Stimulated activated CD4-positive, alpha-beta T cell treated with anti-CD3 and anti-CD28 coated beads, TNF-alpha, amount 100 ng/mL, for 4 hours (primary cell): ENCODE measurements around the gene KANSL3.
"Not testable (repeated sequence)": the region's sequence is repeated elsewhere in the genome, so short reads cannot be mapped to it uniquely, and the experiment has no call there.

Source experiments
- DNase-seq, 3 experiments: peaks; one replicate each; pipeline ENCODE4 v3.0.0-alpha.2; 2020; ENCODE audit warnings: low read depth in 3 of 3

Gene KANSL3

GRCh38 chr2:96654791-96655190 is 16.7 kb upstream of the KANSL3 start:
- not testable (repeated sequence) for DNase-seq

- DNase-seq: no peak
These were observed 13.7 kb upstream of the KANSL3 start for GRCh38 chr2:96651793-96652192.

DNA sequence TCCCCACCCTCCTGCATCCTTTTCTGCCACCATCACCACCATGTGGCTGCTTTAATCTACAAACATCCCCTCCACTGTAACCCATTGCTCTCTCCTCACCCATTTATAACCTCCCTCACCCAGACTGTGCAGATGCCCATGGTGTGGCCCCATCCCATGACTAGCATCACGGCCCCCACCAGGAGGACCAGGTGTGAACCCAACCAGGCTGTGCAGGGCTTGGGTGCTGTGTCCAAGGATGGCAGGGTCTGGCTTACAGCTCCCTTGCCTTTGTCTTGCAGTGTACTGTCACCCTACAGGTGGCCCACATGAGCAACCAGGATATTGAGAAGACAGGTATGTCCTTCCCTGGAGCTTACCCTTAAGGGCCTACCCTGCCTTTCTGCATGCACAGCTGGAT is 11.2 kb upstream of the KANSL3 start:
- DNase-seq: no peak

GRCh38 chr2:96648306-96648930 is 10.3 kb upstream of the KANSL3 start:
- DNase-seq: no peak

DNA sequence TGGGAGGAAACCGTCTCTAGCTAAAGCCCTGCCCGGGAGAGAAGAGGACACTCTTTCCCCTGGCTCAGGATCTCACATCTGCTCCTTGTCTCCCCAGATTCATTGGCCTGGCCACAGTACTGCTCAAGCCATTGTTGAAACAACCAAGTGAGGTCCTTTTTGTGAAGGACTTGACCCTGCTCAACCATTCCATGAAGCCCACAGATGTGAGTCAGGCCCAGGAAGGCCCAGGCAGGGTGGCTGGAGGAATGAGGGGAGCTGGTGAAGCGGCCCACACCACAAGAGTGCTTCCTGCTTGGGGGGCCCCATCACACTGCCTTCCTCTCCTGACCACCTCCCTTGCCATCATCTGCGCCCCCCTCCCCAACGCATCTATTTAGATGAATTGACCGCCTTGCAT is 9.6 kb upstream of the KANSL3 start:
- DNase-seq: no peak

- no peak for DNase-seq
These were observed 4.7 kb upstream of the KANSL3 start, which contains the start of gene FER1L5 for GRCh38 chr2:96642564-96643360. Gene FER1L5, plus strand, starts transcription at chr2:96642764. Its CDS starts 73 bp downstream, at chr2:96642837.

- peak; percentile 55 to 61 (median 59) for DNase-seq
These were observed 548 bp downstream of the KANSL3 start for GRCh38 chr2:96637385-96638143.

DNA sequence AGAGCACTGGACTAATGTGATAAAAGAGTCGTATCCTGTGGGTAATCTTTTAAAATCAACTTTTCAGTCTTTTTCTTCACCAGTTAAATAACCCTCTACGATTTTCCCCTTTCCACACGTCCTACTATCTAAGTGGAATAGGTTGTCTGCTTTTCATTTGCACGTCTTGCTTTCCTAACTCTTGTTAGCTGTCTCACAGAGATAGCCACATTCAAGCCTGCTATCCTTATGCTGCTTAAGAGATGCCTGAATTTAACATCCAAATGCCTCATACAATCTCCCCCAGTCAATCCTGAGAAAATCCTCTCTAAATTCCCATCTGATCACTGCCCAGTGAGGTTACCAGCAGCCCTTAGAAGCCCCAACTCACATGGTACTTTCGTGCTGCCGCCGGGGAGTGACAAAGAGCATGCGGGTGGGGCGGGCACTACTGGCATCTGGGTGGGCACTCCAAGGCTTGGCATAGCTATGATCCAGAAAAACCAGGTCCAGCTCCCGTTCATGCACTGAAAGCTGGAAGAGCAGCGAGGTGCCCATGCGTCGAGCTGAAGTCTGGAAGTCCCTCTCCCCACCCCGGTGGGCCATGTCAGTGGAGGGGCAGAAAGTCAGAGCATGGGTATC is 1.5 kb downstream of the KANSL3 start:
- no peak for DNase-seq

DNA sequence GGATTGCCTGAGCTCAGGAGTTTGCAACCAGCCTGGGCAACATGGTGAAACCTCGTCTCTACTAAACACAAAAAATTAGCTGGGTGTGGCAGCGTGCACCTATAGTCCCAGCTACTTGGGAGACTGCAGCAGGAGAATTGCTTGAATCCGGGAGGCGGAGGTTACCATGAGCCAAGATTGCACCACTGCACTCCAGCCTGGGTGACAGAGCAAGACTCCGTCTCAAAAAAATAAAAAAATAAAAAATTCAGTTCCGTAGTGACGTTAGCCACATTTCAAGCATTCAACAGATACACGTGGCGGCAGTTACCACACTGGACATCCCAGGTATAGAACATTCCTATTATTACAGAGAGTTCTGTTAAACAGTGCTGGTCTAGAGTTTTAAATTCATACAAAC is 4.5 kb downstream of the KANSL3 start:
- no peak for DNase-seq

- no peak for DNase-seq
These were observed 6.2 kb downstream of the KANSL3 start for GRCh38 chr2:96631804-96632435.

DNA sequence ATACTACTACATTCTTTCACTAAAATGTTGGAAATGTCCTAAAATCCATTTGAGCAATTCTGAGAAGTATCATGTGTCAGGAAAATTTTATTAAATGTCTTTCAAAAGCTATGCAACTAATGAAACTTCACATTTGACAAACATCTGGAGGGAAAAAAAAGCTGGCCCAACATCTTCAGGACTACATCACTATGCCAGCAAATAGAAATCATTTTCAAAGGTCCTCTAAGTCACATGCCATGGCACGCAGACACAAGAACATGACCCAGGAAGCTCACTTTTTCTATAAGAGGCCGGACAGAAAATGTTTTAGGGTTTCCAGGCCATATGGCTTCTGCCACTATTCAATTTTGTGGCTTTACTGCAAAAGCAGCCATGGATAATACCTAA is 11.6 kb downstream of the KANSL3 start:
- DNase-seq: no peak

DNA sequence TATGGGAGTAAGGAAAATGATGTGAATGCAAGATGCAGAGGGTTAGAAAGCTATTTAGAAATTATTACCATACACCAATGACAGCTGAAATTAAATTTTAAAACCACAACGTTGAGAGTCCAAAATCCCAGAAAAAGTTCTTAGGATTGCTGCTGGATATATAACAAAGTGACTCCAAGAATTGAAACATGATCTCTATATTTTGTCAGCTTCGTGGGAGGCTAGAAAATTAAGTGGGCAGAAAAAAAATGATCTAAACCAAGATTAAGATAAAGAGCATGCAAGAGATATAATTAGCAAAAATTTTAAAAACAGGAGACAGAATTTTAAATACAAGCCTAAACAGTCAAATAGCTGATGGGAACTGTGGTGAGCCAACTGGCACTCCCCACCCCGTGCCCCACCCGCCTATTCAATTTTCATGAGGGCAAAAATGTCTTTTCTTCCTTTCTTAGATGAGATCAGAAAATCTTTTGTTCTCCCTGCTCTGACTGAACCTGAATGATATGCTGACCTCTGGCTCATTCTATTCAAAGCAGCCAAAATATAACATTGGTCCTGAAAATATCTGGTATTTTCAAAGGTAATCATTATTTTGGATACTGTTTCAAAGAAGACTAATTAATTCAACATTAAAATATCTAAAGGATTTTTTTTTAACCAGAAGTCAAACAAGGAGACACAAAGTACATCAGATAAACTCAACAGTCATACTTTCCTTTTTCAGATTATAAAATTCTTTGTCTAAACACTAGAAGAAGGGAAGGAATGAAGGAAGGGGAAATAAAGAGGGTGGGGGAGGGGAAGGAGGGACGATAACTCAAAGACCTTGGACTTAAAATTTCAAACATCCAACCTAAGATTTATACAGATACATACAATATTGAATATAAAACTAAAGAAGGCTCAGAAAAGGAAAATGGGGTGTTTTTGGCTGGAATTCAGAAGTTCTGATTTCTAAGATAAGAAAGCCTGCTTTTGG is 12.2 kb downstream of the KANSL3 start:
- no peak for DNase-seq

- DNase-seq: no peak
These were observed 15.0 kb downstream of the KANSL3 start for GRCh38 chr2:96623116-96623515.

GRCh38 chr2:96622544-96622943 is 15.6 kb downstream of the KANSL3 start:
- DNase-seq: no peak

DNA sequence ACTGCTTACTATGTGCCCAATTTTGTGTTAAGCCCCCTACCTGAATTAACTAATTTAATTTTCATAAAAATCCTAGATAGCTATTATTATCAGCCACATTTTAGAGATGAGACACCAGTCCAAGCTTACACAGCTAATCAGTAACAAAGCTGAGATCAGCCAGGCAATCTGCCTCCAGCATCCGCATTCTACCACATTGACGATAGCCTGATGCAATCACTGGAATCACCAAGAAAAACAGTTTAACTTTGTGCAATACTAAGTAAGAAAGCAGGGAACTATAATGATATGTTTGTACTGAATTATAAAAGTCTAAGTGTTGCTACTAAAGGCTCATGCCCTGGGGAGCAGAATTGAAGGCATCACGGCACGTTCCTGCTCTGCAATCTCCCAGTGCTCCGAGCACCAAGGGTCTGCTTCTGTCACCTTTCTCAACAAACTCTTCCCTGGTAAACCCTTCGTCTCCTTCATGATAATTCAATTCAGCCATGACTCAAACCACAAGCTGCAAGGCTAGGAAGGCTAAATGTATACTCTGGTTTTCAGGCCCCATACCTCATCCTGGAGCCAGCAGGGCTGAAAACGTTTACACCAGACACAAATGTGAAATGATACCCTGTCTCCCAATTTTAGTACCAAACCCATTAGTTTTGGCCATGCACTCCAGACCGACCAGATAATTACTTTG is 19.4 kb downstream of the KANSL3 start:
- no peak for DNase-seq

GRCh38 chr2:96617012-96617411 is 21.1 kb downstream of the KANSL3 start:
- no peak for DNase-seq

GRCh38 chr2:96616535-96616934 is 21.6 kb downstream of the KANSL3 start:
- no peak for DNase-seq

- DNase-seq: no peak
These were observed 22.0 kb downstream of the KANSL3 start for GRCh38 chr2:96616128-96616527.

GRCh38 chr2:96608469-96609455 is 29.4 kb downstream of the KANSL3 start:
- DNase-seq: no peak
